ENCODE results near the gene PIGS.

GRCh38 chr17:28519236-28519635, 52.1 kb downstream of the PIGS start:
- TF ChIP-seq GATA2 (CRISPR knock-in tag; IDR thresholded peaks at IDR 0.05) = no peak
- no peak for TF ChIP-seq TAF1 (IDR thresholded peaks at IDR 0.05; ENCODE audit: borderline replicate concordance, low read depth, low read length)
- TF ChIP-seq, protein P1, sequence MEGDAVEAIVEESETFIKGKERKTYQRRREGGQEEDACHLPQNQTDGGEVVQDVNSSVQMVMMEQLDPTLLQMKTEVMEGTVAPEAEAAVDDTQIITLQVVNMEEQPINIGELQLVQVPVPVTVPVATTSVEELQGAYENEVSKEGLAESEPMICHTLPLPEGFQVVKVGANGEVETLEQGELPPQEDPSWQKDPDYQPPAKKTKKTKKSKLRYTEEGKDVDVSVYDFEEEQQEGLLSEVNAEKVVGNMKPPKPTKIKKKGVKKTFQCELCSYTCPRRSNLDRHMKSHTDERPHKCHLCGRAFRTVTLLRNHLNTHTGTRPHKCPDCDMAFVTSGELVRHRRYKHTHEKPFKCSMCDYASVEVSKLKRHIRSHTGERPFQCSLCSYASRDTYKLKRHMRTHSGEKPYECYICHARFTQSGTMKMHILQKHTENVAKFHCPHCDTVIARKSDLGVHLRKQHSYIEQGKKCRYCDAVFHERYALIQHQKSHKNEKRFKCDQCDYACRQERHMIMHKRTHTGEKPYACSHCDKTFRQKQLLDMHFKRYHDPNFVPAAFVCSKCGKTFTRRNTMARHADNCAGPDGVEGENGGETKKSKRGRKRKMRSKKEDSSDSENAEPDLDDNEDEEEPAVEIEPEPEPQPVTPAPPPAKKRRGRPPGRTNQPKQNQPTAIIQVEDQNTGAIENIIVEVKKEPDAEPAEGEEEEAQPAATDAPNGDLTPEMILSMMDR (IDR thresholded peaks at IDR 0.05) = no peak
- TF ChIP-seq EZH2phosphoT487 (IDR thresholded peaks at IDR 0.05; ENCODE audit: borderline replicate concordance, low read depth) = no peak
- no peak for TF ChIP-seq MEF2A (IDR thresholded peaks at IDR 0.05; ENCODE audit: borderline replicate concordance, low read depth)

Measured in SK-N-SH (cell line).